ENCODE results near the gene NTN5.

DNA sequence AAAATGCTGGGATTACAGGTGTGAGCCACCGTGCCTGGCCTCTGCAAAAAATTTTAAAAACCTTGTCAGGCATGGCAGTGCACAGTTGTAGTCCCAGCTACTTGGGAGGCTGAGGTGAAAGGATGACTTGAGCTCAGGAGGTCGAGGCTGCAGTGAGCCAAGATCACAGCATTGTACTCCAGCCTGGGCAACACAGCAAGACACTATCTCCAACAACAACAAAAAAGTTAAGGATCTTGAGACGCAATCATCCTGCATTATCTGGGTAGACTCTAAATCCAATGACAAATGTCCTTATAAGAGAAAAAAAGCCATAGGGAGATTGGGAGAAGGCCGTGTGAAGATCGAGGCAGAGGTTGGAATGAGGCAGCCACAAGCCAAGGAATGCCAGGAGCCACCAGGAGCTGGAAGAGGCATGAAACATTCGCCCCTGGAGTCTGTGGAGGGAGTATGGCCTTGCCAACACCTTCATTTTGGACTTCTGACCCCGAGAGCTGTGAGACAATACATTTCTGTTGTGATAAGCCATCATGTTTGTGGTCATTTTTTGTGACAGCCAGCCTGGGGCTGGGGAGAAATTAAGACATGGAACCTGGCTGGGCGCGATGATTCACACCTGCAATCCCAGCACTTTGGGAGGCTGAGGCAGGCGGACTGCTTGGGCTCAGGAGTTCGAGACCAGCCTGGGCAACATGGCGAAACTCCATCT, 21.7 kb downstream of the NTN5 start:
- TF ChIP-seq, protein P1, sequence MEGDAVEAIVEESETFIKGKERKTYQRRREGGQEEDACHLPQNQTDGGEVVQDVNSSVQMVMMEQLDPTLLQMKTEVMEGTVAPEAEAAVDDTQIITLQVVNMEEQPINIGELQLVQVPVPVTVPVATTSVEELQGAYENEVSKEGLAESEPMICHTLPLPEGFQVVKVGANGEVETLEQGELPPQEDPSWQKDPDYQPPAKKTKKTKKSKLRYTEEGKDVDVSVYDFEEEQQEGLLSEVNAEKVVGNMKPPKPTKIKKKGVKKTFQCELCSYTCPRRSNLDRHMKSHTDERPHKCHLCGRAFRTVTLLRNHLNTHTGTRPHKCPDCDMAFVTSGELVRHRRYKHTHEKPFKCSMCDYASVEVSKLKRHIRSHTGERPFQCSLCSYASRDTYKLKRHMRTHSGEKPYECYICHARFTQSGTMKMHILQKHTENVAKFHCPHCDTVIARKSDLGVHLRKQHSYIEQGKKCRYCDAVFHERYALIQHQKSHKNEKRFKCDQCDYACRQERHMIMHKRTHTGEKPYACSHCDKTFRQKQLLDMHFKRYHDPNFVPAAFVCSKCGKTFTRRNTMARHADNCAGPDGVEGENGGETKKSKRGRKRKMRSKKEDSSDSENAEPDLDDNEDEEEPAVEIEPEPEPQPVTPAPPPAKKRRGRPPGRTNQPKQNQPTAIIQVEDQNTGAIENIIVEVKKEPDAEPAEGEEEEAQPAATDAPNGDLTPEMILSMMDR (conservative IDR thresholded peaks at IDR 0.05; ENCODE audit: low read depth, low read length), result no peak
- TF ChIP-seq EZH2 (IDR thresholded peaks at IDR 0.05; ENCODE audit: borderline replicate concordance, low read depth, low read length, poor library complexity, severe bottlenecking), result no peak
